GM19023 (cell line): Measurements from ENCODE around the gene KRT13.

Source experiments
- ATAC-seq: cut with Tn5 transposase; IDR thresholded peaks from one replicate; pipeline ENCODE4 v1.9.1; 2021; ENCODE audit warnings: mild to moderate bottlenecking, moderate library complexity; ENCODE audit not compliant: unreplicated experiment

The KRT13 gene

GRCh38 chr17:41498276-41498675 is 7.1 kb downstream of the KRT13 start:
- ATAC-seq = no peak

GRCh38 chr17:41496803-41497484 is 8.5 kb downstream of the KRT13 start:
- ATAC-seq = no peak

GRCh38 chr17:41494524-41494923 is 10.9 kb downstream of the KRT13 start:
- ATAC-seq = no peak

GRCh38 chr17:41492771-41493170 is 12.6 kb downstream of the KRT13 start:
- no peak for ATAC-seq

GRCh38 chr17:41492351-41492750 is 13.1 kb downstream of the KRT13 start:
- ATAC-seq = no peak

- no peak for ATAC-seq
Observed at GRCh38 chr17:41491476-41491875, 13.9 kb downstream of the KRT13 start.

GRCh38 chr17:41490000-41490990 is 15.1 kb downstream of the KRT13 start:
- ATAC-seq = no peak

GRCh38 chr17:41489531-41489930 is 15.9 kb downstream of the KRT13 start, which contains the start of gene KRT36:
Gene KRT36 (minus strand): TSS chr17:41489910. CDS start chr17:41489864, 46 bp downstream.
- ATAC-seq = no peak

GRCh38 chr17:41486809-41487530 is 18.4 kb downstream of the KRT13 start:
- no peak for ATAC-seq

GRCh38 chr17:41486316-41486715 is 19.1 kb downstream of the KRT13 start:
- ATAC-seq = no peak

- ATAC-seq = no peak
Observed at GRCh38 chr17:41484920-41485904, 20.2 kb downstream of the KRT13 start.

GRCh38 chr17:41483991-41484826 is 21.2 kb downstream of the KRT13 start:
- ATAC-seq = no peak

GRCh38 chr17:41483531-41483930 is 21.9 kb downstream of the KRT13 start:
- no peak for ATAC-seq

GRCh38 chr17:41481036-41481435 is 24.4 kb downstream of the KRT13 start, which contains the start of gene KRT35:
Gene KRT35 (minus strand): TSS chr17:41481151. CDS start chr17:41481097, 54 bp downstream.
- no peak for ATAC-seq

- ATAC-seq = no peak
Observed at GRCh38 chr17:41480581-41480980, 24.8 kb downstream of the KRT13 start.

GRCh38 chr17:41480136-41480535 is 25.3 kb downstream of the KRT13 start:
- no peak for ATAC-seq

- ATAC-seq = no peak
Observed at GRCh38 chr17:41478237-41478636, 27.2 kb downstream of the KRT13 start.

GRCh38 chr17:41476866-41477815 is 28.3 kb downstream of the KRT13 start:
- no peak for ATAC-seq
